GM18873 (cell line): ENCODE data around the gene LTBP1.
"Not testable (repeated sequence)": the region's sequence is repeated elsewhere in the genome, so short reads cannot be mapped to it uniquely, and the experiment has no call there.

Experiments used
- ATAC-seq: cut with Tn5 transposase; IDR thresholded peaks from one replicate; pipeline ENCODE4 v1.9.1; 2021; ENCODE audit warnings: mild to moderate bottlenecking, moderate library complexity, moderate number of reproducible peaks; ENCODE audit not compliant: unreplicated experiment, low FRiP score

The LTBP1 gene

GRCh38 chr2:33351781-33352180 lies 405.0 kb downstream of the LTBP1 start:
- ATAC-seq = no peak

- ATAC-seq = no peak
Observed at GRCh38 chr2:33354981-33355380, 408.2 kb downstream of the LTBP1 start.

GRCh38 chr2:33358878-33359277 lies 412.1 kb downstream of the LTBP1 start:
- ATAC-seq = no peak

GRCh38 chr2:33363325-33364298 lies 416.9 kb downstream of the LTBP1 start:
- ATAC-seq = no peak

GRCh38 chr2:33365264-33365970 lies 418.7 kb downstream of the LTBP1 start:
- ATAC-seq = no peak

GRCh38 chr2:33366473-33366872 lies 419.7 kb downstream of the LTBP1 start:
- ATAC-seq = no peak

GRCh38 chr2:33368524-33368923 lies 421.8 kb downstream of the LTBP1 start:
- not testable (repeated sequence) for ATAC-seq

- no peak for ATAC-seq
Observed at GRCh38 chr2:33369191-33369590, 422.4 kb downstream of the LTBP1 start.

- ATAC-seq = no peak
Observed at GRCh38 chr2:33370636-33371265, 424.0 kb downstream of the LTBP1 start.

- no peak for ATAC-seq
Observed at GRCh38 chr2:33371304-33372090, 424.7 kb downstream of the LTBP1 start.

GRCh38 chr2:33372940-33373553 lies 426.3 kb downstream of the LTBP1 start:
- ATAC-seq = no peak

- no peak for ATAC-seq
Observed at GRCh38 chr2:33373986-33374385, 427.2 kb downstream of the LTBP1 start.

GRCh38 chr2:33375054-33375453 lies 428.3 kb downstream of the LTBP1 start:
- ATAC-seq = no peak

GRCh38 chr2:33377048-33377447 lies 430.3 kb downstream of the LTBP1 start:
- ATAC-seq = no peak

- no peak for ATAC-seq
Observed at GRCh38 chr2:33378556-33379210, 431.9 kb downstream of the LTBP1 start.

- ATAC-seq = no peak
Observed at GRCh38 chr2:33380001-33380609, 433.4 kb downstream of the LTBP1 start.

- ATAC-seq = no peak
Observed at GRCh38 chr2:33380719-33381118, 434.0 kb downstream of the LTBP1 start.

GRCh38 chr2:33381301-33381858 lies 434.6 kb downstream of the LTBP1 start:
- ATAC-seq = no peak
